Measurements from ENCODE around the gene KRT17. TPM values are rescaled to one million over a fixed set of nuclear protein-coding genes. Genes with fewer than 3 reads are reported as not detected.

Gene KRT17
- total RNA-seq, 1 donor from 2014 or later: 4.1 TPM

DNA sequence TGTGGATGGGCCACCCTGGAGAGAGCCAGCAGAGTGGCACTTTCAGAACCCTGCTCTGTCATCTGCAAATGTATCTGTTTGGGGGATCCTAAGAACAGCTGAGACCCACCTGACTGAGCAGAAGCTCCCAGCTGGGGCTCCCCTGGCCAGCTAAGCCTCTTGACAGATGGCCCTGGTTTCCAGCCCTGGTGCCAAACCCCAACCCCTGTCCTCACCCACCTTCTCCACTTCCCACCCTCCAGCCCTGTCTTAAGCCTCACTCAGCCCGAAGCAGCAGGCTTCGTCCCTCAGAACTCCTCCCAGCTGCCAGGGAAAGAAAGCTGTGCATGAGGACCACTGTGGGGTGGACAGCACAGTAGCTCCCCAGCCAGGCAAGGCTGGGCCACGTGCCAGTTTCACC is 49.0 kb downstream of the KRT17 start:
- DNase-seq (ENCODE audit: low read depth): no peak

DNA sequence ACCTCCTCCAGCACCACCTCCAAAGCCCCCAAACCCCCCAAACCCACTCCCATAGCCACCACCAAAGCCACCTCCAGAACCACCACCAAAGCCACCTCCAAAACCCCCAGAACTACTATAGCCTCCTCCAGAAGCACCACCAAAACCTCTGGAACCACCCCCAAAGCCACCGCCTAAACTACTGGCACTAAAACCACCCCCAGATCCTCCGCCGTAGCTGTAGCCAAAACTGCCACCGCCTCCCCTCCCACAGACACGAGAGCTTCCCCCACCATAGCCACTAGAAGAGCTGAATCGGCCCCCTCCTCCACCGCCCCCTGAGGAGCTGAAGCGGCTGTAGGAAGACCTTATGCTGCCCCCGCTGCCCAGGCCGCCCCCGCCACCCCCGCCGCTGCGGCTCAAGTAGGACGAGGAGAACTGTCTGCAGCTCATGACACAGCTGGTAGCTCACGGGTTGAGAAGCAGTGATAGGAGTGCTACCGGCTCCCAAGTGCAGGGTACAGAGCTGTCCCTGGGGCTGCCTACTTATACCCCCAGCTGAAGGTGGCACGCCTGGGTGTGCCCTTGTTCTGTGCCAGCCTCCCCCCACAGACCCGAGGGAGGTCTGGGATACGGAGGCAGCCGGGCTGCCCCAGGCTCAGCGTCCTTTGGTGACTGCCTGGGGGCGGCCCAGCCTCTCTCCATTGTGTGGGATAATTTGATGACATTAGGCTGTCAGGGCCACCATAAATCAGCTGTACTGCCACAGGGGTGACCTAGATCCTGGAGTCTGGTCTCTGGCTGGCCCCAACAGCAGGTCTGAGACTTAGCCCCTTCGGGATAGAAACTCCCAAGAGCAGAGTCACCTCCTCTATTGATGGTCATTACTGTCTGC is 52.6 kb downstream of the KRT17 start, which contains the start of gene KRT9:
Gene KRT9, minus strand, starts transcription at position 499 of the 874 bp plus-strand sequence. Its CDS starts 67 bp downstream, at position 432.
- DNase-seq (ENCODE audit: low read depth): no peak

Other genes starting within 250 kb of the KRT17 start
- 0.05 and 26.4 TPM in 2 replicates for gene KRT34, start 242.3 kb downstream of the KRT17 start, total RNA-seq
- gene KRT31, start 227.0 kb downstream of the KRT17 start, total RNA-seq: not detected in 2 replicates
- not detected in 2 replicates for gene KRT37, start 200.0 kb downstream of the KRT17 start, total RNA-seq
- not detected in 2 replicates for gene KRT38, start 183.6 kb downstream of the KRT17 start, total RNA-seq
- not detected in 2 replicates for gene KRT32, start 157.2 kb downstream of the KRT17 start, total RNA-seq
- not detected in 2 replicates for gene KRT35, start 143.4 kb downstream of the KRT17 start, total RNA-seq
- gene KRT36, start 134.7 kb downstream of the KRT17 start, total RNA-seq: not detected in 2 replicates
- not detected in 2 replicates for gene KRT13, start 119.0 kb downstream of the KRT17 start, total RNA-seq
- gene KRT15, start 105.7 kb downstream of the KRT17 start, total RNA-seq: 0.99 and 2.8 TPM in 2 replicates
- 844 and 5,183 TPM in 2 replicates for gene KRT19, start 96.3 kb downstream of the KRT17 start, total RNA-seq
- not detected in 2 replicates for gene KRT9, start 52.5 kb downstream of the KRT17 start, total RNA-seq
- 0.25 and 4.2 TPM in 2 replicates for gene KRT14, start 37.7 kb downstream of the KRT17 start, total RNA-seq
- gene KRT16, start 11.8 kb downstream of the KRT17 start, total RNA-seq: 0.70 and 7.5 TPM in 2 replicates
- gene EIF1, start 64.3 kb upstream of the KRT17 start, total RNA-seq: 65.3 and 499 TPM in 2 replicates
- not detected in 2 replicates for gene GAST, start 87.8 kb upstream of the KRT17 start, total RNA-seq
- 0.17 and 0.45 TPM in 2 replicates for gene HAP1, start 110.1 kb upstream of the KRT17 start, total RNA-seq
- gene JUP, start 162.1 kb upstream of the KRT17 start, total RNA-seq: 268 and 464 TPM in 2 replicates
- gene P3H4, start 187.4 kb upstream of the KRT17 start, total RNA-seq: 32.3 and 42.5 TPM in 2 replicates
- gene FKBP10, start 188.4 kb upstream of the KRT17 start, total RNA-seq: 40.8 and 148 TPM in 2 replicates
- 43.4 and 74.0 TPM in 2 replicates for gene NT5C3B, start 211.7 kb upstream of the KRT17 start, total RNA-seq
- gene KLHL10, start 213.2 kb upstream of the KRT17 start, total RNA-seq: 0.15 TPM in 1 of 2 replicates, not detected in the other
- gene KLHL11, start 240.8 kb upstream of the KRT17 start, total RNA-seq: 30.6 and 39.7 TPM in 2 replicates

Data from renal cortical epithelial cell (primary cell).